Measurements from ENCODE around the gene OSER1. TPM values are rescaled to one million over a fixed set of nuclear protein-coding genes. Genes with fewer than 3 reads are reported as not detected.

Gene OSER1
- polyA plus RNA-seq, 1 donor from 2014 or later, result 43.9 TPM

- TF ChIP-seq REST (IDR thresholded peaks at IDR 0.05; ENCODE audit: borderline replicate concordance), result no peak
- no peak for TF ChIP-seq SMC3 (conservative IDR thresholded peaks at IDR 0.05; ENCODE audit: poor library complexity)
- TF ChIP-seq EZH2 (IDR thresholded peaks at IDR 0.05; ENCODE audit: borderline replicate concordance, insufficient read depth, low read length, poor library complexity, severe bottlenecking), result no peak
- no peak for TF ChIP-seq MXI1 (conservative IDR thresholded peaks at IDR 0.05; ENCODE audit: poor library complexity, severe bottlenecking)
- no peak for TF ChIP-seq EP300 (conservative IDR thresholded peaks at IDR 0.05; ENCODE audit: poor library complexity, severe bottlenecking)
- TF ChIP-seq TAF1 (IDR thresholded peaks at IDR 0.05; ENCODE audit: low read depth), result no peak
- TF ChIP-seq RAD21 (conservative IDR thresholded peaks at IDR 0.05), result no peak
- TF ChIP-seq CTCF (IDR thresholded peaks at IDR 0.05; ENCODE audit: poor library complexity, severe bottlenecking), result no peak
- no peak for TF ChIP-seq POLR2AphosphoS5 (IDR thresholded peaks at IDR 0.05)
- Histone ChIP-seq H3K4me3 (ENCODE audit: low read length) (no peak overlapping the region), H3K27ac (ENCODE audit: low read length) (no peak overlapping the region), H3K9me3 (ENCODE audit: low read length) (no peaks in the 10 kb centered on the region), H3K9ac (ENCODE audit: low read length) (no peak overlapping the region), H3K36me3 (ENCODE audit: insufficient read depth, low read length) (no peaks in the 10 kb centered on the region), H3K79me2 (replicated peaks; ENCODE audit: insufficient read depth, low read length) (no peaks in the 10 kb centered on the region), H3K4me2 (ENCODE audit: low read length) (no peak overlapping the region), H3K27me3 (ENCODE audit: insufficient read depth, low read depth, low read length) (peaks cover 8% of the 10 kb centered on the region), H2AFZ (ENCODE audit: low read depth, low read length) (no peak overlapping the region), H3F3A (ENCODE audit: insufficient read depth, low read length, poor library complexity, severe bottlenecking) (no peaks in the 10 kb centered on the region), H4K20me1 (ENCODE audit: insufficient read depth) (no peaks in the 10 kb centered on the region), H3K9me2 (ENCODE audit: insufficient read depth, low read length) (no peaks in the 10 kb centered on the region)
Observed at GRCh38 chr20:44182135-44182765, 28.3 kb downstream of the OSER1 start.

GRCh38 chr20:44181611-44182010 is 29.0 kb downstream of the OSER1 start:
- H3K36me3 ChIP-seq (ENCODE audit: insufficient read depth, low read length), result no peaks in the 10 kb centered on the region
- H3K9ac ChIP-seq (ENCODE audit: low read length), result no peak overlapping the region
- TF ChIP-seq EZH2 (IDR thresholded peaks at IDR 0.05; ENCODE audit: borderline replicate concordance, insufficient read depth, low read length, poor library complexity, severe bottlenecking), result no peak
- TF ChIP-seq POLR2AphosphoS5 (IDR thresholded peaks at IDR 0.05), result no peak
- TF ChIP-seq RAD21 (conservative IDR thresholded peaks at IDR 0.05), result no peak
- TF ChIP-seq TAF1 (IDR thresholded peaks at IDR 0.05; ENCODE audit: low read depth), result no peak
- TF ChIP-seq MXI1 (conservative IDR thresholded peaks at IDR 0.05; ENCODE audit: poor library complexity, severe bottlenecking), result no peak
- TF ChIP-seq SMC3 (conservative IDR thresholded peaks at IDR 0.05; ENCODE audit: poor library complexity), result no peak
- no peak for TF ChIP-seq CTCF (IDR thresholded peaks at IDR 0.05; ENCODE audit: poor library complexity, severe bottlenecking)
- TF ChIP-seq EP300 (conservative IDR thresholded peaks at IDR 0.05; ENCODE audit: poor library complexity, severe bottlenecking), result no peak
- no peak for TF ChIP-seq REST (IDR thresholded peaks at IDR 0.05; ENCODE audit: borderline replicate concordance)
- no peak overlapping the region for H3K4me2 ChIP-seq (ENCODE audit: low read length)
- no peaks in the 10 kb centered on the region for H3F3A ChIP-seq (ENCODE audit: insufficient read depth, low read length, poor library complexity, severe bottlenecking)
- no peaks in the 10 kb centered on the region for H3K9me3 ChIP-seq (ENCODE audit: low read length)
- H4K20me1 ChIP-seq (ENCODE audit: insufficient read depth), result no peaks in the 10 kb centered on the region
- H3K9me2 ChIP-seq (ENCODE audit: insufficient read depth, low read length), result no peaks in the 10 kb centered on the region
- no peak overlapping the region for H3K4me3 ChIP-seq (ENCODE audit: low read length)
- peaks cover 2% of the 10 kb centered on the region for H3K27me3 ChIP-seq (ENCODE audit: insufficient read depth, low read depth, low read length)
- H2AFZ ChIP-seq (ENCODE audit: low read depth, low read length), result no peak overlapping the region
- H3K27ac ChIP-seq (ENCODE audit: low read length), result no peak overlapping the region
- H3K79me2 ChIP-seq (replicated peaks; ENCODE audit: insufficient read depth, low read length), result no peaks in the 10 kb centered on the region

Measured in neural cell (in vitro differentiated cells).